HepG2 (cell line): ENCODE measurements around the gene OSBPL5. TPM values are rescaled to one million over a fixed set of nuclear protein-coding genes. Genes with fewer than 3 reads are reported as not detected.

Experiments
- ARNTL ChIP-seq: sonication (generic); formaldehyde crosslinking; IDR thresholded peaks from 2 replicates; pipeline ENCODE4 v1.4.0; 2020; ENCODE audit warnings: mild to moderate bottlenecking, missing genetic modification reagents
- HCFC1 ChIP-seq: fragments of 150-350 bp; IDR thresholded peaks from 2 replicates; pipeline ENCODE4 v1.6.1; 2014; ENCODE audit warnings: low read depth, low read length
- JUN ChIP-seq: sonication (generic); formaldehyde crosslinking; IDR thresholded peaks from 2 replicates; pipeline ENCODE4 v1.4.0; 2020; ENCODE audit warnings: mild to moderate bottlenecking, missing genetic modification reagents
- KDM4B ChIP-seq: sonication (generic); formaldehyde crosslinking; IDR thresholded peaks from 2 replicates; pipeline ENCODE4 v1.4.0; 2020; ENCODE audit warnings: missing genetic modification reagents
- KDM6A ChIP-seq: IDR thresholded peaks from 2 replicates; pipeline ENCODE4 v1.6.1; 2016; ENCODE audit warnings: low read depth
- NPAS2 ChIP-seq: sonication (generic); formaldehyde crosslinking; IDR thresholded peaks from 2 replicates; pipeline ENCODE4 v1.8.0; 2022; ENCODE audit warnings: mild to moderate bottlenecking, missing genetic modification reagents, borderline replicate concordance
- SNRNP70 ChIP-seq: fragments of 200-400 bp; formaldehyde crosslinking; IDR thresholded peaks from 2 replicates; pipeline ENCODE4 v1.6.1; 2017; ENCODE audit warnings: mild to moderate bottlenecking, low read depth, low read length, moderate library complexity
- TRIM24 ChIP-seq: sonication (generic); formaldehyde crosslinking; IDR thresholded peaks from 2 replicates; pipeline ENCODE4 v1.8.0; 2022; ENCODE audit warnings: mild to moderate bottlenecking, missing genetic modification reagents
- ZNF232 ChIP-seq: sonication (generic); formaldehyde crosslinking; IDR thresholded peaks from 2 replicates; pipeline ENCODE4 v1.4.0; 2020; ENCODE audit warnings: missing genetic modification reagents, borderline replicate concordance
- ZNF431 ChIP-seq: sonication (generic); formaldehyde crosslinking; IDR thresholded peaks from 2 replicates; pipeline ENCODE4 v1.9.0; 2022; ENCODE audit warnings: missing genetic modification reagents, low read depth, mild to moderate bottlenecking, borderline replicate concordance
- polyA plus RNA-seq, 8 experiments: library from polyadenylated mRNA; depleted of rRNA in 3 of 8; stranded (reverse) in 7 of 8; unstranded in 1 of 8; fragments of >200 nt; fragmentation: Illumina TruSeq in 4 of 8; extraction: Trizol in 4 of 8; gene quantifications; 2 replicates each; pipeline versions ENCODE4 v1.2.1 to v1.2.3, GENCODE V29; 2011 to 2016; ENCODE audit warnings: low read depth in 4 of 8, missing spikeins in 1 of 8, mixed read lengths in 1 of 8; ENCODE audit not compliant: insufficient read depth in 1 of 8
- total RNA-seq, 5 experiments: library from RNA; depleted of rRNA; stranded (reverse); fragments of >200 nt; fragmentation: Illumina TruSeq; extraction: Trizol; gene quantifications; 2 replicates each; pipeline ENCODE4 v1.2.3, GENCODE V29; 2016; ENCODE audit warnings: low read depth in 1 of 5
- TF ChIP-seq, protein P1 (sequence below): sonication (generic); formaldehyde crosslinking; conservative IDR thresholded peaks from 2 replicates; pipeline ENCODE4 v1.8.0; 2022; ENCODE audit warnings: mild to moderate bottlenecking, moderate library complexity, missing genetic modification reagents
- TF ChIP-seq, protein P2 (sequence below): sonication (generic); formaldehyde crosslinking; IDR thresholded peaks from 2 replicates; pipeline ENCODE4 v1.5.0; 2020; ENCODE audit warnings: missing genetic modification reagents, mild to moderate bottlenecking, borderline replicate concordance
- TF ChIP-seq, protein P3 (sequence below): sonication (generic); formaldehyde crosslinking; IDR thresholded peaks from 2 replicates; pipeline ENCODE4 v1.5.0; 2020; ENCODE audit warnings: mild to moderate bottlenecking, missing genetic modification reagents
- TF ChIP-seq, protein P4 (sequence below): sonication (generic); formaldehyde crosslinking; IDR thresholded peaks from 2 replicates; pipeline ENCODE4 v1.4.0; 2020; ENCODE audit warnings: missing genetic modification reagents
- TF ChIP-seq, protein P5 (sequence below): sonication (generic); formaldehyde crosslinking; IDR thresholded peaks from 2 replicates; pipeline ENCODE4 v1.9.0; 2021; ENCODE audit warnings: missing genetic modification reagents, borderline replicate concordance

The OSBPL5 gene
- total and polyA plus RNA-seq, 2 of the 13 experiments (the other 11 are each of a cell fraction or from before 2014, with no cell fraction given) = not detected

DNA sequence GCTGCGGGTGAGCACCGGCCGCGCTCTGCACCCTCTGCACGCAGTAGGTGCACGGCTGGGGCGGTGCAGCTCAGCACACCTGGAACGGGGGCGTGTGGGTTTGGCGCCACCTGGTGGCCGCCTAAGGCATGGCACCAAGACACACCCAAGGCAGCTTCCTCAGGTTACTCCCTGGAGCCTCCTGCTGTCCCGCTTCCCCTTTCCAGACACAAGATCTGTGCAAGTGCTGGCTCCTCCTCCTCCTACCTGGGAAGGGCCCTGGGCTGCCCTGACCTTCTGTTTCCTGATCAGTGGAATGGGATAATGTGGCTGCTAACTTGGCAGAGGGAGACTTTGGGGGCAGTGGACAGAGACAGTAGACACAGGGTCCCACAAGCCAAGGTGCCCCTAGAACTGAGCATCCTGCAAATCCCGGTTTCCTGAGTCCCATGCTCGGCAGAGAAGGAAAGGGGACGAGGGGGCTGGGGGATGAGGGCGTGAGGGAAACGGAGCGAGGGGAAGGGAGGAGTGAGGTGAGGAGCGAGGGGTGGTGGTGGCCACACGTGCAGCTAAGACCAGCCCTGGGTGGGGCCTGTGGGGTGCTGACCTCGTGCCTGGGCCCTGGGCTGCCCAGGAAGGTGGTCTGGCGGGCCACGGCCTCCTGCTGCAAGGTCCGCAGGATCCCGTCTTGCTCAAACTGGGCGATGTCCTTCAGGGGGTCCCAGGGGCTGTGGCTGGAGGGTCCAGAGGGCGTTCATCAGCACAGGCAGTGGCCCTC lies 73.1 kb downstream of the OSBPL5 start (continued):
- TF ChIP-seq SNRNP70 (no peak), ZNF431 (CRISPR knock-in tag) (no peak), ARNTL (CRISPR knock-in tag) (no peak), TRIM24 (CRISPR knock-in tag) (no peak), ZNF232 (no peak), HCFC1 (no peak), KDM4B (CRISPR knock-in tag) (peak; percentile 39; the same call in 1 of the 2 replicates), NPAS2 (CRISPR knock-in tag) (no peak), KDM6A (CRISPR knock-in tag) (no peak), JUN (no peak)
- TF ChIP-seq, protein P1, sequence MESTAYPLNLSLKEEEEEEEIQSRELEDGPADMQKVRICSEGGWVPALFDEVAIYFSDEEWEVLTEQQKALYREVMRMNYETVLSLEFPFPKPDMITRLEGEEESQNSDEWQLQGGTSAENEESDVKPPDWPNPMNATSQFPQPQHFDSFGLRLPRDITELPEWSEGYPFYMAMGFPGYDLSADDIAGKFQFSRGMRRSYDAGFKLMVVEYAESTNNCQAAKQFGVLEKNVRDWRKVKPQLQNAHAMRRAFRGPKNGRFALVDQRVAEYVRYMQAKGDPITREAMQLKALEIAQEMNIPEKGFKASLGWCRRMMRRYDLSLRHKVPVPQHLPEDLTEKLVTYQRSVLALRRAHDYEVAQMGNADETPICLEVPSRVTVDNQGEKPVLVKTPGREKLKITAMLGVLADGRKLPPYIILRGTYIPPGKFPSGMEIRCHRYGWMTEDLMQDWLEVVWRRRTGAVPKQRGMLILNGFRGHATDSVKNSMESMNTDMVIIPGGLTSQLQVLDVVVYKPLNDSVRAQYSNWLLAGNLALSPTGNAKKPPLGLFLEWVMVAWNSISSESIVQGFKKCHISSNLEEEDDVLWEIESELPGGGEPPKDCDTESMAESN (CRISPR knock-in tag) = 0 out of 2 replicates have a peak, but pooled peaks have one; percentile 40
- TF ChIP-seq, protein P2, sequence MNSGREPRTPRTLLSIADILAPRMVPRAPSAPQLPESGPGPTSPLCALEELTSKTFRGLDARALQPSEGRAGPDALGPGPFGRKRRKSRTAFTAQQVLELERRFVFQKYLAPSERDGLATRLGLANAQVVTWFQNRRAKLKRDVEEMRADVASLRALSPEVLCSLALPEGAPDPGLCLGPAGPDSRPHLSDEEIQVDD (CRISPR knock-in tag) = no peak
- TF ChIP-seq, protein P3, sequence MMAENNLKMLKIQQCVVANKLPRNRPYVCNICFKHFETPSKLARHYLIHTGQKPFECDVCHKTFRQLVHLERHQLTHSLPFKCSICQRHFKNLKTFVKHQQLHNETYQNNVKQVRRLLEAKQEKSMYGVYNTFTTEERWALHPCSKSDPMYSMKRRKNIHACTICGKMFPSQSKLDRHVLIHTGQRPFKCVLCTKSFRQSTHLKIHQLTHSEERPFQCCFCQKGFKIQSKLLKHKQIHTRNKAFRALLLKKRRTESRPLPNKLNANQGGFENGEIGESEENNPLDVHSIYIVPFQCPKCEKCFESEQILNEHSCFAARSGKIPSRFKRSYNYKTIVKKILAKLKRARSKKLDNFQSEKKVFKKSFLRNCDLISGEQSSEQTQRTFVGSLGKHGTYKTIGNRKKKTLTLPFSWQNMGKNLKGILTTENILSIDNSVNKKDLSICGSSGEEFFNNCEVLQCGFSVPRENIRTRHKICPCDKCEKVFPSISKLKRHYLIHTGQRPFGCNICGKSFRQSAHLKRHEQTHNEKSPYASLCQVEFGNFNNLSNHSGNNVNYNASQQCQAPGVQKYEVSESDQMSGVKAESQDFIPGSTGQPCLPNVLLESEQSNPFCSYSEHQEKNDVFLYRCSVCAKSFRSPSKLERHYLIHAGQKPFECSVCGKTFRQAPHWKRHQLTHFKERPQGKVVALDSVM (CRISPR knock-in tag) = no peak
- TF ChIP-seq, protein P4, sequence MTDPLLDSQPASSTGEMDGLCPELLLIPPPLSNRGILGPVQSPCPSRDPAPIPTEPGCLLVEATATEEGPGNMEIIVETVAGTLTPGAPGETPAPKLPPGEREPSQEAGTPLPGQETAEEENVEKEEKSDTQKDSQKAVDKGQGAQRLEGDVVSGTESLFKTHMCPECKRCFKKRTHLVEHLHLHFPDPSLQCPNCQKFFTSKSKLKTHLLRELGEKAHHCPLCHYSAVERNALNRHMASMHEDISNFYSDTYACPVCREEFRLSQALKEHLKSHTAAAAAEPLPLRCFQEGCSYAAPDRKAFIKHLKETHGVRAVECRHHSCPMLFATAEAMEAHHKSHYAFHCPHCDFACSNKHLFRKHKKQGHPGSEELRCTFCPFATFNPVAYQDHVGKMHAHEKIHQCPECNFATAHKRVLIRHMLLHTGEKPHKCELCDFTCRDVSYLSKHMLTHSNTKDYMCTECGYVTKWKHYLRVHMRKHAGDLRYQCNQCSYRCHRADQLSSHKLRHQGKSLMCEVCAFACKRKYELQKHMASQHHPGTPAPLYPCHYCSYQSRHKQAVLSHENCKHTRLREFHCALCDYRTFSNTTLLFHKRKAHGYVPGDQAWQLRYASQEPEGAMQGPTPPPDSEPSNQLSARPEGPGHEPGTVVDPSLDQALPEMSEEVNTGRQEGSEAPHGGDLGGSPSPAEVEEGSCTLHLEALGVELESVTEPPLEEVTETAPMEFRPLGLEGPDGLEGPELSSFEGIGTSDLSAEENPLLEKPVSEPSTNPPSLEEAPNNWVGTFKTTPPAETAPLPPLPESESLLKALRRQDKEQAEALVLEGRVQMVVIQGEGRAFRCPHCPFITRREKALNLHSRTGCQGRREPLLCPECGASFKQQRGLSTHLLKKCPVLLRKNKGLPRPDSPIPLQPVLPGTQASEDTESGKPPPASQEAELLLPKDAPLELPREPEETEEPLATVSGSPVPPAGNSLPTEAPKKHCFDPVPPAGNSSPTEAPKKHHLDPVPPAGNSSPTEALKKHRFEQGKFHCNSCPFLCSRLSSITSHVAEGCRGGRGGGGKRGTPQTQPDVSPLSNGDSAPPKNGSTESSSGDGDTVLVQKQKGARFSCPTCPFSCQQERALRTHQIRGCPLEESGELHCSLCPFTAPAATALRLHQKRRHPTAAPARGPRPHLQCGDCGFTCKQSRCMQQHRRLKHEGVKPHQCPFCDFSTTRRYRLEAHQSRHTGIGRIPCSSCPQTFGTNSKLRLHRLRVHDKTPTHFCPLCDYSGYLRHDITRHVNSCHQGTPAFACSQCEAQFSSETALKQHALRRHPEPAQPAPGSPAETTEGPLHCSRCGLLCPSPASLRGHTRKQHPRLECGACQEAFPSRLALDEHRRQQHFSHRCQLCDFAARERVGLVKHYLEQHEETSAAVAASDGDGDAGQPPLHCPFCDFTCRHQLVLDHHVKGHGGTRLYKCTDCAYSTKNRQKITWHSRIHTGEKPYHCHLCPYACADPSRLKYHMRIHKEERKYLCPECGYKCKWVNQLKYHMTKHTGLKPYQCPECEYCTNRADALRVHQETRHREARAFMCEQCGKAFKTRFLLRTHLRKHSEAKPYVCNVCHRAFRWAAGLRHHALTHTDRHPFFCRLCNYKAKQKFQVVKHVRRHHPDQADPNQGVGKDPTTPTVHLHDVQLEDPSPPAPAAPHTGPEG (CRISPR knock-in tag) = no peak
- TF ChIP-seq, protein P5, sequence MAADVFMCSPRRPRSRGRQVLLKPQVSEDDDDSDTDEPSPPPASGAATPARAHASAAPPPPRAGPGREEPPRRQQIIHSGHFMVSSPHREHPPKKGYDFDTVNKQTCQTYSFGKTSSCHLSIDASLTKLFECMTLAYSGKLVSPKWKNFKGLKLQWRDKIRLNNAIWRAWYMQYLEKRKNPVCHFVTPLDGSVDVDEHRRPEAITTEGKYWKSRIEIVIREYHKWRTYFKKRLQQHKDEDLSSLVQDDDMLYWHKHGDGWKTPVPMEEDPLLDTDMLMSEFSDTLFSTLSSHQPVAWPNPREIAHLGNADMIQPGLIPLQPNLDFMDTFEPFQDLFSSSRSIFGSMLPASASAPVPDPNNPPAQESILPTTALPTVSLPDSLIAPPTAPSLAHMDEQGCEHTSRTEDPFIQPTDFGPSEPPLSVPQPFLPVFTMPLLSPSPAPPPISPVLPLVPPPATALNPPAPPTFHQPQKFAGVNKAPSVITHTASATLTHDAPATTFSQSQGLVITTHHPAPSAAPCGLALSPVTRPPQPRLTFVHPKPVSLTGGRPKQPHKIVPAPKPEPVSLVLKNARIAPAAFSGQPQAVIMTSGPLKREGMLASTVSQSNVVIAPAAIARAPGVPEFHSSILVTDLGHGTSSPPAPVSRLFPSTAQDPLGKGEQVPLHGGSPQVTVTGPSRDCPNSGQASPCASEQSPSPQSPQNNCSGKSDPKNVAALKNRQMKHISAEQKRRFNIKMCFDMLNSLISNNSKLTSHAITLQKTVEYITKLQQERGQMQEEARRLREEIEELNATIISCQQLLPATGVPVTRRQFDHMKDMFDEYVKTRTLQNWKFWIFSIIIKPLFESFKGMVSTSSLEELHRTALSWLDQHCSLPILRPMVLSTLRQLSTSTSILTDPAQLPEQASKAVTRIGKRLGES = no peak
